ENCODE data around the gene NADK2. TPM values are rescaled to one million over a fixed set of nuclear protein-coding genes. Genes with fewer than 3 reads are reported as not detected.
"Not testable (repeated sequence)": the region's sequence is repeated elsewhere in the genome, so short reads cannot be mapped to it uniquely, and the experiment has no call there.

Gene NADK2
- 116 TPM for total RNA-seq

GRCh38 chr5:36241631-36242533, at the start of gene NADK2:
Gene NADK2, minus strand, starts transcription at chr5:36241925. Its CDS starts 127 bp downstream, at chr5:36241798.
- DNase-seq = peak; percentile 99

GRCh38 chr5:36285837-36286615, 44.3 kb upstream of the NADK2 start:
- no peak for DNase-seq

- not testable (repeated sequence) for DNase-seq
These were observed 42.0 kb upstream of the NADK2 start for GRCh38 chr5:36283775-36284174.

GRCh38 chr5:36281626-36282025, 39.9 kb upstream of the NADK2 start:
- DNase-seq = no peak

- DNase-seq = no peak
These were observed 37.5 kb upstream of the NADK2 start for GRCh38 chr5:36279054-36279698.

DNA sequence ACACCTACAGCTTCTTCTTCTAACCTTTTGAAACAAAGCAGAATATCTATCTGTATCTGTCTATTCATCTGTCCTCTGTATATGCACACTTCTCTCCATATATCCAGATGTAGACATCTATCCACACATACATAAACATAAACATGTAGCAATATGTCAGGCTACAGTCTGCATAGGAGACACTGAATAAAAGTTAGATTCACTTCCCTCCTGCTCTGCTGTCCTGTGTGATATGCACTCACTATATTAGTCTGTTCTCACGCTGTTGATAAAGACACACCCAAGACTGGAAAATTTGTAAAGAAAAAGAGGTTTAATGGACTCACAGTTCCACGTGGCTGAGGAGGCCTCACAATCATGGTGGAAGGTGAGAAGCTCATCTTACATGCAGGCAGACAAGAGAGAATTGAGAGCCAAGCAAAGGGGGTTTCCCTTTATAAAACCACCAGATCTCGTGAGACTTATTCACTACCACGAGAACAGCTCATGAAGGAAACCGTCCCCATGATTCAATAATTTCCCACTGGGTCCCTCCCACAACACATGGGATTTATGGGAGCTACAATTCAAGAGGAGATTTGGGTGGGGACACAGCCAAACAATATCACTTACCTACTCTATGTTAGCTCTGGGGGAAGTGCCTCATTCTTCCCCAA, 35.9 kb upstream of the NADK2 start:
- DNase-seq = no peak

- no peak for DNase-seq
These were observed 35.1 kb upstream of the NADK2 start for GRCh38 chr5:36276864-36277263.

- DNase-seq = no peak
These were observed 32.2 kb upstream of the NADK2 start for GRCh38 chr5:36273809-36274526.

- DNase-seq = no peak
These were observed 30.5 kb upstream of the NADK2 start for GRCh38 chr5:36272136-36272690.

GRCh38 chr5:36270876-36271575, 29.3 kb upstream of the NADK2 start:
- DNase-seq = no peak

- DNase-seq = no peak
These were observed 28.4 kb upstream of the NADK2 start for GRCh38 chr5:36270175-36270574.

DNA sequence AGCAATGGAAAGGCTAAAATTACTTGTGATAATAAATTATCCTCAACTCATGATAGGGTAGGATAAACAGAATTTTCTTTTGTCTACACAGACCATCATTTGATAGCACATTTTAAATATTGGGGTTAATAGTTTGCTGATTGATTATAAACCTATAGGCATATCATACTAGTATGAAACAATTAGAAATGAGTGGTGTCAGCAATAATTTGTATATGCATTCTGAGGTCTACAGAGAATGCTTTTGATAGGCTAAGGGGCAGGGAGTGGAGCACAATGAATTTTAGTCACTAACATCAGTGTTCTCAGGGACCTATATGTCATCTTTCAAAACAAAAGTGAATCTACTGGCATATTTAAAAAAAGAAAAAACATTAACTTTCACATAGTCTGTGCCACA, 27.8 kb upstream of the NADK2 start:
- DNase-seq = no peak

DNA sequence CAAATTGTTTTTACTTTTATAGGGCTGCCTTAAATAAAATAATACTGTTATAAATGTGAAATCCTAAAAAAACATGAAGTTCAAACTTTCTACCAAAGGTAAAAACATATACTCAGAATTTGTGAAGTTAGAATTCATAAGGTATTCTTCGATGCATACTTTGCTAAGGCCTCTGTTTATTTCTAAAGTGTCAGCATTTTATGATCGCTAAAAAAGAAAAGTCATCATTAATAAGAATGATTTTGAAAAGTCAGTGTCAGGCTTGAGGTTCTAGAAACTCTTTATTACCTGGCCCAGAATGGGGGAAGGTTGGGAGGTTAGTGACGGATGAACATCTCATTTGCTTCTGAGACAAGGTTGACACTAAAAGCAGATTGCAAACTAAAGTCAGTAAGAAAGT, 26.2 kb upstream of the NADK2 start:
- DNase-seq = no peak

- DNase-seq = no peak
These were observed 22.6 kb upstream of the NADK2 start for GRCh38 chr5:36264202-36264760.

DNA sequence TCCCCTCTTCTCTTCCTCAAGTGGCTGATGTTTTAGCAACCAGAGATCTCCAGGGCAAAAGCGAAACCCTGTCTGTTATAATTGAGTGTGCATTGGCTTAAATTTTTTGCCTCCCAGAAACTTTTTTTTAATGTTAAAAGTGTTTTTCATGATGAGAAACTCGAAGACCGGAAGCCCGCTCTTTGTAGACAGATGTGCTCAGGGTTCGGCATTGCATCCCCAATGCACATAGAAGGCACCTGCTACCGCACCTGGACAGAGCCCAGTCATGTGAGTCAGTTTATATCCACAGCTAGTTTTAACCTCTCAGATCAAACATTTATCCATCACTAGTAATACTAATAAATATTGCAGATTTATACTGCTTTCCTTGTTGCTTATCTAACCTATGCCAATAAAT, 19.5 kb upstream of the NADK2 start:
- no peak for DNase-seq

DNA sequence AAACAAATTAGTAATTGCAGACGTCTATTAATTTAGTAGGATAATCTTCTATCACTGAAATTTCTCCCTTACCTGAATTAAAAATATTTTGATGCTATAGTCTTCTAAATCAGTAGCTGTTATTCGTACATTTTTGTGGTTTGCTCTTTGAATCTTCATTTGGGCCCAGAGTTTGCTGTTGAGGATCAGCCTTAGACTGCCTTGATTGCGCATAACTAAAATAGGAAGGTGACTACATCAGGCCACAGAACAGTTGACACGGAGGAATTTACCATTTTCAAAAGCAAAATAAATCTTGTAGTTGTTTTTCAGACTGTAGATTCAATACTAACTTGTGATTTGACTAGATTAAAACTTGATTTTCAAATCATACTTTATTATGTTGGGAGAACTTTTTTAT, 11.8 kb upstream of the NADK2 start:
- DNase-seq = no peak

- DNase-seq = no peak
These were observed 11.1 kb upstream of the NADK2 start for GRCh38 chr5:36252722-36253365.

DNA sequence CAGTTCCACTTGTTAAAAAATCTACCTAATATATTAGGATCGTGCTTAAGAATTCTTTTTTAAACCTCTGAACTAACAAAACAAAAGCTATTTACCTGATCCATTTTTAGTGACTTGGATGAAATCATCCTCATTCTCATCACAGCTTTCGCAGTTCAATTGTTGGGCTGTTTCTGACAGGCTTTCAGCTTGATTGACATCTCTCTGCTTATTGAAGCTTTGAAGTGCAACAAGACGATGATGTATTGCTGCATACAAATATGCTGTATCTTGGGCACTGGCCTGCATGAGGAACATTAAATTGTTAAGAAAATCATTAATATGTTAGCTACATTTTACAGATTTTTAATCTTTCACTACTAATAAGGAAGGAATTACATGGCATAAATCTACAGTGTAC, 9.5 kb upstream of the NADK2 start:
- no peak for DNase-seq

- DNase-seq = no peak
These were observed 8.7 kb upstream of the NADK2 start for GRCh38 chr5:36250427-36250826.

Measured in occipital lobe (tissue), 2 donors.